GM23338 (cell line): ENCODE measurements around the gene PLA2G6.

Experiments
- CREB1 ChIP-seq: fragments of 250-450 bp; sonication (Bioruptor Pico); IDR thresholded peaks from 2 replicates; pipeline ENCODE4 v1.5.0; 2020; ENCODE audit warnings: low read depth, mild to moderate bottlenecking, moderate library complexity
- EZH2 ChIP-seq: fragments of 200-600 bp; sonication (generic); IDR thresholded peaks from one replicate; pipeline ENCODE4 v1.8.0; 2017; ENCODE audit warnings: antibody characterized with exemption, mild to moderate bottlenecking, low read depth; ENCODE audit not compliant: unreplicated experiment
- EZH2phosphoT487 ChIP-seq: fragments of 200-600 bp; sonication (generic); IDR thresholded peaks from one replicate; pipeline ENCODE4 v1.8.1; 2018; ENCODE audit warnings: antibody characterized with exemption; ENCODE audit not compliant: unreplicated experiment
- JUNB ChIP-seq: IDR thresholded peaks from one replicate; pipeline ENCODE4 v1.6.1; 2016; ENCODE audit warnings: antibody characterized with exemption; ENCODE audit not compliant: unreplicated experiment
- POLR2AphosphoS5 ChIP-seq: IDR thresholded peaks from 2 replicates; pipeline ENCODE4 v1.6.1; 2016; ENCODE audit warnings: antibody characterized with exemption, low read depth
- TF ChIP-seq, protein P1 (sequence below), 2 experiments: fragments of 200-600 bp in 1 of 2; sonication (generic) in 1 of 2; conservative IDR thresholded peaks; 2 replicates each; pipeline versions ENCODE4 v1.5.1 to v1.6.1; 2016 to 2017; ENCODE audit warnings: antibody characterized with exemption in 2 of 2, low read depth in 2 of 2, mild to moderate bottlenecking in 2 of 2, moderate library complexity in 1 of 2
- TF ChIP-seq, protein P2 (sequence below): fragments of 250-450 bp; sonication (Bioruptor Pico); IDR thresholded peaks from 2 replicates; pipeline ENCODE4 v1.5.0; 2020; ENCODE audit warnings: mild to moderate bottlenecking, moderate library complexity
- TF ChIP-seq, protein P3 (sequence below): IDR thresholded peaks from one replicate; pipeline ENCODE4 v1.6.1; 2018; ENCODE audit warnings: antibody characterized with exemption; ENCODE audit not compliant: unreplicated experiment
- TF ChIP-seq, protein P4 (sequence below): IDR thresholded peaks from 2 replicates; pipeline ENCODE4 v1.6.1; 2016; ENCODE audit warnings: antibody characterized with exemption

DNA sequence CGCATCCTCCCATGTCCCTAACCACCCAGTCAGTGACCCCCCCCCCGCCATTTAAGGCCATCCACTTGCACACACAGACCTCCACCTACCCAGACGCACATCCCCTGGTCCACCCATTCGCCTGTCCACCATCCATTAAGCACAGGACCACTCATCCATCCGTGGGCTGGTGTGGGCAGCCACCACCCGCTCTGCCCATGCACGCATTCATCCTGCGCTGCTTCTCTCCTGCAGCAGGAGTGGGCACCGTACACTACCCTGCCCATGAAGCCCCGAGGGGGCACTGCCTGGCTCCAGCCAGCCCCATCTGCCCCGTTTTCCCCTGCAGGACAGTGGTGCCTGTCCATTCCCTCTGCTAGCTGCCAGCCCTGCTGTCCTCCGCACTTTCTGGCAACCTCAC, 93.8 kb downstream of the PLA2G6 start:
- TF ChIP-seq, protein P1, sequence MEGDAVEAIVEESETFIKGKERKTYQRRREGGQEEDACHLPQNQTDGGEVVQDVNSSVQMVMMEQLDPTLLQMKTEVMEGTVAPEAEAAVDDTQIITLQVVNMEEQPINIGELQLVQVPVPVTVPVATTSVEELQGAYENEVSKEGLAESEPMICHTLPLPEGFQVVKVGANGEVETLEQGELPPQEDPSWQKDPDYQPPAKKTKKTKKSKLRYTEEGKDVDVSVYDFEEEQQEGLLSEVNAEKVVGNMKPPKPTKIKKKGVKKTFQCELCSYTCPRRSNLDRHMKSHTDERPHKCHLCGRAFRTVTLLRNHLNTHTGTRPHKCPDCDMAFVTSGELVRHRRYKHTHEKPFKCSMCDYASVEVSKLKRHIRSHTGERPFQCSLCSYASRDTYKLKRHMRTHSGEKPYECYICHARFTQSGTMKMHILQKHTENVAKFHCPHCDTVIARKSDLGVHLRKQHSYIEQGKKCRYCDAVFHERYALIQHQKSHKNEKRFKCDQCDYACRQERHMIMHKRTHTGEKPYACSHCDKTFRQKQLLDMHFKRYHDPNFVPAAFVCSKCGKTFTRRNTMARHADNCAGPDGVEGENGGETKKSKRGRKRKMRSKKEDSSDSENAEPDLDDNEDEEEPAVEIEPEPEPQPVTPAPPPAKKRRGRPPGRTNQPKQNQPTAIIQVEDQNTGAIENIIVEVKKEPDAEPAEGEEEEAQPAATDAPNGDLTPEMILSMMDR (conservative IDR thresholded peaks at IDR 0.05; ENCODE audit: low read depth in 2 of 2) = no peak
- no peak for TF ChIP-seq JUNB
- no peak for TF ChIP-seq POLR2AphosphoS5
- no peak for TF ChIP-seq EZH2
- no peak for TF ChIP-seq EZH2phosphoT487
- TF ChIP-seq CREB1 (CRISPR knock-in tag) = no peak
- TF ChIP-seq, protein P2, sequence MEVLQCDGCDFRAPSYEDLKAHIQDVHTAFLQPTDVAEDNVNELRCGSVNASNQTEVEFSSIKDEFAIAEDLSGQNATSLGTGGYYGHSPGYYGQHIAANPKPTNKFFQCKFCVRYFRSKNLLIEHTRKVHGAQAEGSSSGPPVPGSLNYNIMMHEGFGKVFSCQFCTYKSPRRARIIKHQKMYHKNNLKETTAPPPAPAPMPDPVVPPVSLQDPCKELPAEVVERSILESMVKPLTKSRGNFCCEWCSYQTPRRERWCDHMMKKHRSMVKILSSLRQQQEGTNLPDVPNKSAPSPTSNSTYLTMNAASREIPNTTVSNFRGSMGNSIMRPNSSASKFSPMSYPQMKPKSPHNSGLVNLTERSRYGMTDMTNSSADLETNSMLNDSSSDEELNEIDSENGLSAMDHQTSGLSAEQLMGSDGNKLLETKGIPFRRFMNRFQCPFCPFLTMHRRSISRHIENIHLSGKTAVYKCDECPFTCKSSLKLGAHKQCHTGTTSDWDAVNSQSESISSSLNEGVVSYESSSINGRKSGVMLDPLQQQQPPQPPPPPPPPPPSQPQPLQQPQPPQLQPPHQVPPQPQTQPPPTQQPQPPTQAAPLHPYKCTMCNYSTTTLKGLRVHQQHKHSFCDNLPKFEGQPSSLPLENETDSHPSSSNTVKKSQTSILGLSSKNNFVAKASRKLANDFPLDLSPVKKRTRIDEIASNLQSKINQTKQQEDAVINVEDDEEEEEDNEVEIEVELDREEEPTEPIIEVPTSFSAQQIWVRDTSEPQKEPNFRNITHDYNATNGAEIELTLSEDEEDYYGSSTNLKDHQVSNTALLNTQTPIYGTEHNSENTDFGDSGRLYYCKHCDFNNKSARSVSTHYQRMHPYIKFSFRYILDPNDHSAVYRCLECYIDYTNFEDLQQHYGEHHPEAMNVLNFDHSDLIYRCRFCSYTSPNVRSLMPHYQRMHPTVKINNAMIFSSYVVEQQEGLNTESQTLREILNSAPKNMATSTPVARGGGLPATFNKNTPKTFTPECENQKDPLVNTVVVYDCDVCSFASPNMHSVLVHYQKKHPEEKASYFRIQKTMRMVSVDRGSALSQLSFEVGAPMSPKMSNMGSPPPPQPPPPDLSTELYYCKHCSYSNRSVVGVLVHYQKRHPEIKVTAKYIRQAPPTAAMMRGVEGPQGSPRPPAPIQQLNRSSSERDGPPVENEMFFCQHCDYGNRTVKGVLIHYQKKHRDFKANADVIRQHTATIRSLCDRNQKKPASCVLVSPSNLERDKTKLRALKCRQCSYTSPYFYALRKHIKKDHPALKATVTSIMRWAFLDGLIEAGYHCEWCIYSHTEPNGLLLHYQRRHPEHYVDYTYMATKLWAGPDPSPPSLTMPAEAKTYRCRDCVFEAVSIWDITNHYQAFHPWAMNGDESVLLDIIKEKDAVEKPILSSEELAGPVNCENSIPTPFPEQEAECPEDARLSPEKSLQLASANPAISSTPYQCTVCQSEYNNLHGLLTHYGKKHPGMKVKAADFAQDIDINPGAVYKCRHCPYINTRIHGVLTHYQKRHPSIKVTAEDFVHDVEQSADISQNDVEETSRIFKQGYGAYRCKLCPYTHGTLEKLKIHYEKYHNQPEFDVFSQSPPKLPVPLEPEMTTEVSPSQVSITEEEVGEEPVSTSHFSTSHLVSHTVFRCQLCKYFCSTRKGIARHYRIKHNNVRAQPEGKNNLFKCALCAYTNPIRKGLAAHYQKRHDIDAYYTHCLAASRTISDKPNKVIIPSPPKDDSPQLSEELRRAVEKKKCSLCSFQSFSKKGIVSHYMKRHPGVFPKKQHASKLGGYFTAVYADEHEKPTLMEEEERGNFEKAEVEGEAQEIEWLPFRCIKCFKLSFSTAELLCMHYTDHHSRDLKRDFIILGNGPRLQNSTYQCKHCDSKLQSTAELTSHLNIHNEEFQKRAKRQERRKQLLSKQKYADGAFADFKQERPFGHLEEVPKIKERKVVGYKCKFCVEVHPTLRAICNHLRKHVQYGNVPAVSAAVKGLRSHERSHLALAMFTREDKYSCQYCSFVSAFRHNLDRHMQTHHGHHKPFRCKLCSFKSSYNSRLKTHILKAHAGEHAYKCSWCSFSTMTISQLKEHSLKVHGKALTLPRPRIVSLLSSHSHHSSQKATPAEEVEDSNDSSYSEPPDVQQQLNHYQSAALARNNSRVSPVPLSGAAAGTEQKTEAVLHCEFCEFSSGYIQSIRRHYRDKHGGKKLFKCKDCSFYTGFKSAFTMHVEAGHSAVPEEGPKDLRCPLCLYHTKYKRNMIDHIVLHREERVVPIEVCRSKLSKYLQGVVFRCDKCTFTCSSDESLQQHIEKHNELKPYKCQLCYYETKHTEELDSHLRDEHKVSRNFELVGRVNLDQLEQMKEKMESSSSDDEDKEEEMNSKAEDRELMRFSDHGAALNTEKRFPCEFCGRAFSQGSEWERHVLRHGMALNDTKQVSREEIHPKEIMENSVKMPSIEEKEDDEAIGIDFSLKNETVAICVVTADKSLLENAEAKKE (CRISPR knock-in tag) = no peak
- TF ChIP-seq, protein P3, sequence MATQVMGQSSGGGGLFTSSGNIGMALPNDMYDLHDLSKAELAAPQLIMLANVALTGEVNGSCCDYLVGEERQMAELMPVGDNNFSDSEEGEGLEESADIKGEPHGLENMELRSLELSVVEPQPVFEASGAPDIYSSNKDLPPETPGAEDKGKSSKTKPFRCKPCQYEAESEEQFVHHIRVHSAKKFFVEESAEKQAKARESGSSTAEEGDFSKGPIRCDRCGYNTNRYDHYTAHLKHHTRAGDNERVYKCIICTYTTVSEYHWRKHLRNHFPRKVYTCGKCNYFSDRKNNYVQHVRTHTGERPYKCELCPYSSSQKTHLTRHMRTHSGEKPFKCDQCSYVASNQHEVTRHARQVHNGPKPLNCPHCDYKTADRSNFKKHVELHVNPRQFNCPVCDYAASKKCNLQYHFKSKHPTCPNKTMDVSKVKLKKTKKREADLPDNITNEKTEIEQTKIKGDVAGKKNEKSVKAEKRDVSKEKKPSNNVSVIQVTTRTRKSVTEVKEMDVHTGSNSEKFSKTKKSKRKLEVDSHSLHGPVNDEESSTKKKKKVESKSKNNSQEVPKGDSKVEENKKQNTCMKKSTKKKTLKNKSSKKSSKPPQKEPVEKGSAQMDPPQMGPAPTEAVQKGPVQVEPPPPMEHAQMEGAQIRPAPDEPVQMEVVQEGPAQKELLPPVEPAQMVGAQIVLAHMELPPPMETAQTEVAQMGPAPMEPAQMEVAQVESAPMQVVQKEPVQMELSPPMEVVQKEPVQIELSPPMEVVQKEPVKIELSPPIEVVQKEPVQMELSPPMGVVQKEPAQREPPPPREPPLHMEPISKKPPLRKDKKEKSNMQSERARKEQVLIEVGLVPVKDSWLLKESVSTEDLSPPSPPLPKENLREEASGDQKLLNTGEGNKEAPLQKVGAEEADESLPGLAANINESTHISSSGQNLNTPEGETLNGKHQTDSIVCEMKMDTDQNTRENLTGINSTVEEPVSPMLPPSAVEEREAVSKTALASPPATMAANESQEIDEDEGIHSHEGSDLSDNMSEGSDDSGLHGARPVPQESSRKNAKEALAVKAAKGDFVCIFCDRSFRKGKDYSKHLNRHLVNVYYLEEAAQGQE = no peak
- TF ChIP-seq, protein P4, sequence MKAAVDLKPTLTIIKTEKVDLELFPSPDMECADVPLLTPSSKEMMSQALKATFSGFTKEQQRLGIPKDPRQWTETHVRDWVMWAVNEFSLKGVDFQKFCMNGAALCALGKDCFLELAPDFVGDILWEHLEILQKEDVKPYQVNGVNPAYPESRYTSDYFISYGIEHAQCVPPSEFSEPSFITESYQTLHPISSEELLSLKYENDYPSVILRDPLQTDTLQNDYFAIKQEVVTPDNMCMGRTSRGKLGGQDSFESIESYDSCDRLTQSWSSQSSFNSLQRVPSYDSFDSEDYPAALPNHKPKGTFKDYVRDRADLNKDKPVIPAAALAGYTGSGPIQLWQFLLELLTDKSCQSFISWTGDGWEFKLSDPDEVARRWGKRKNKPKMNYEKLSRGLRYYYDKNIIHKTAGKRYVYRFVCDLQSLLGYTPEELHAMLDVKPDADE = no peak
